Measurements from ENCODE around the gene GSTO2. TPM values are rescaled to one million over a fixed set of nuclear protein-coding genes. Genes with fewer than 3 reads are reported as not detected.
A peak's percentile ranks its signal among the peaks of the same experiment; 100 is the strongest.

Gene GSTO2
- total and polyA plus RNA-seq, 2 of the 4 experiments (the other 2 are of a cell fraction), result 1.4 to 2.3 TPM

- H3K18ac ChIP-seq (ENCODE audit: low read depth, low read length), result peak overlapping the region; percentile 78
- CTCF ChIA-PET, result interaction anchor here (0.9 to 3.0 kb wide), 4 partner anchors 9 to 44 kb away, joined by 3 to 14 read pairs (median 6); no protein-coding TSS in a partner anchor
- peak overlapping the region; percentile 99 for H2AK5ac ChIP-seq (ENCODE audit: low read depth, low read length)
- H3K36me3 ChIP-seq (ENCODE audit: control insufficient read depth, insufficient read depth, low read length), result no peaks in the 10 kb centered on the region
- peak overlapping the region; percentile 97 for H2BK120ac ChIP-seq (ENCODE audit: low read depth, low read length)
- H3K56ac ChIP-seq (ENCODE audit: extremely low read depth, insufficient read depth, low read length), result peak overlapping the region; percentile 81
- peak overlapping the region; percentile 92 for H2BK20ac ChIP-seq (ENCODE audit: low read depth, low read length)
- H2BK5ac ChIP-seq (ENCODE audit: low read depth, low read length, poor library complexity, severe bottlenecking), result peak overlapping the region; percentile 98
- 0 out of 2 replicates have a peak, but pooled peaks cover 25% of the 10 kb centered on the region for H3K9me1 ChIP-seq (ENCODE audit: insufficient read depth, low read length)
- peak overlapping the region; percentile 93 for H3K14ac ChIP-seq (replicated peaks; ENCODE audit: low read depth, low read length)
- peak overlapping the region; percentile 96 for H4K91ac ChIP-seq (ENCODE audit: insufficient read depth, low read depth, low read length)
- peak overlapping the region; percentile 77 for H4K5ac ChIP-seq (ENCODE audit: low read depth, low read length)
- peak overlapping the region; percentile 85 for H2AFZ ChIP-seq (replicated peaks; ENCODE audit: low read length, poor library complexity)
- peaks cover 9% of the 10 kb centered on the region for H4K20me1 ChIP-seq (ENCODE audit: insufficient read depth, low read length)
- no TSS peak for BruUV-seq (replicated peaks)
- peaks cover 3 to 23% of the 10 kb centered on the region in 2 experiments; a peak in 2 of 4 replicates for H3K79me1 ChIP-seq (ENCODE audit: low read depth in 1 of 2, low read length in 2 of 2)
- no peak overlapping the region; the same call in 1 of the 2 replicates for H3K4me3 ChIP-seq (ENCODE audit: insufficient read depth, low read depth, low read length)
- H3K4me1 ChIP-seq (ENCODE audit: control insufficient read depth, insufficient read depth, low read length), result peaks cover 30% of the 10 kb centered on the region
- H3K9ac ChIP-seq (ENCODE audit: low read depth, low read length), result peak overlapping the region; percentile 56
- dilution Hi-C loops (cut with HindIII; ENCODE audit: low sequenced_read_pairs, unreplicated experiment) (no loop called here), intact Hi-C loops (cut with micrococcal nuclease) (loop anchor here (2.0 kb wide), 1 partner anchor 29 kb away; no protein-coding TSS in a partner anchor), in situ Hi-C loops (cut with MboI; ENCODE audit: low sequenced_read_pairs) (no loop called here)
- H4K8ac ChIP-seq (ENCODE audit: low read depth in 2 of 2, low read length in 2 of 2), result peak overlapping the region; percentile 80 to 95
- H3K27me3 ChIP-seq (ENCODE audit: control insufficient read depth, insufficient read depth, low read length), result no peaks in the 10 kb centered on the region
- peak; percentile 100 for DNase-seq
- 0% methylated on average over 2 of the region's 12 CpGs; no CpG with 5 or more reads in 1 of the 2 experiments for WGBS, 2 experiments (ENCODE audit: extremely low coverage in 2 of 2, insufficient read length in 1 of 2)
- peak overlapping the region; percentile 97 for H3K4ac ChIP-seq (ENCODE audit: low read depth, low read length)
- H3K27ac ChIP-seq (ENCODE audit: insufficient read depth, low read length), result peak overlapping the region; percentile 89
- ATAC-seq (ENCODE audit: low read depth), result peak; percentile 55
- H3K4me2 ChIP-seq (ENCODE audit: low read depth, low read length), result peak overlapping the region; percentile 75
- peak overlapping the region; percentile 91 for H3K23ac ChIP-seq (ENCODE audit: low read depth, low read length)
- POLR2A ChIA-PET (ENCODE audit: unreplicated experiment), result no interaction called here
- peak overlapping the region; percentile 94 for H2AK9ac ChIP-seq (replicated peaks; ENCODE audit: low read depth, low read length, poor library complexity)
- H3K9me3 ChIP-seq (ENCODE audit: control insufficient read depth, insufficient read depth, low read length), result no peaks in the 10 kb centered on the region
- peak overlapping the region; percentile 85 for H2BK15ac ChIP-seq (ENCODE audit: low read depth, low read length)
- TF ChIP-seq NFE2L2 (IDR thresholded peaks at IDR 0.05; ENCODE audit: low read depth, low read length), result peak; percentile 40; the same call in 1 of the 2 replicates
- TF ChIP-seq MAZ (IDR thresholded peaks at IDR 0.05; ENCODE audit: borderline replicate concordance, low read depth, low read length), result peak; percentile 51; the same call in 1 of the 2 replicates
- TF ChIP-seq RCOR1 (IDR thresholded peaks at IDR 0.05; ENCODE audit: insufficient replicate concordance, low read length), result no peak
- TF ChIP-seq MXI1 (IDR thresholded peaks at IDR 0.05; ENCODE audit: borderline replicate concordance, low read depth, low read length), result peak; percentile 64; the same call in 1 of the 2 replicates
- TF ChIP-seq FOS (IDR thresholded peaks at IDR 0.05; ENCODE audit: low read depth, low read length), result peak; percentile 88
- TF ChIP-seq MAFK (IDR thresholded peaks at IDR 0.05; ENCODE audit: low read depth, low read length), result 0 out of 2 replicates have a peak, but pooled peaks have one; percentile 0
- TF ChIP-seq CTCF (conservative IDR thresholded peaks at IDR 0.05; ENCODE audit: low read depth, low read length), result no peak
- peak; percentile 76 for TF ChIP-seq BHLHE40 (IDR thresholded peaks at IDR 0.05; ENCODE audit: low read depth, low read length)
- TF ChIP-seq ELK1 (IDR thresholded peaks at IDR 0.05; ENCODE audit: borderline replicate concordance, low read depth, low read length), result no peak
- TF ChIP-seq CEBPB (IDR thresholded peaks at IDR 0.05; ENCODE audit: low read depth, low read length), result peak; percentile 78
- TF ChIP-seq CHD1 (IDR thresholded peaks at IDR 0.05; ENCODE audit: low read depth, low read length), result peak; percentile 69; the same call in 1 of the 2 replicates
- peak; percentile 93 for TF ChIP-seq USF2 (IDR thresholded peaks at IDR 0.05; ENCODE audit: low read depth, low read length)
- TF ChIP-seq SMC3 (IDR thresholded peaks at IDR 0.05; ENCODE audit: low read depth, low read length), result no peak
Measured at GRCh38 chr10:104300002-104300735, 31.2 kb downstream of the GSTO2 start.

Data from IMR-90 (cell line).